ENCODE data around the gene BHLHA15.

The BHLHA15 gene

DNA sequence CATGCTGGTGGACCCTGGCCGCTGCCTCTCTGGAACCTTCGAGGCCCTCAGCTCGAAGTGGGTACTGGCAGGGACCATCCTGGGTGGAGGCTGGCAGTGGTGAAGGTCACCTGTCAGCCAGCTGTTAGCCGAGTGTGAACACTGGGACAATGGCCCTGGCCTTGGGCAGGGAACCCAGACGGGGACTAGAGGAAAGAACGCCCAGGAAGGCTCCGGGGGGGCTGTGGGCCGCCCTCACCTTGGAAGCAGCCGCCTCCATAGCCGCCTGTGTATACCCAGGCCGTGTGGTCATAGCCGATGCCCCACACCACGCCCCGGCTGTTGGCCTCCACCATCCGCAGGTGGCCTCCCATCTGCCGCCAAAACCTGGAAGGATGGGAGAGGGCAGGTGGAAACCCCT, 17.6 kb downstream of the BHLHA15 start:
- no peak for DNase-seq

DNA sequence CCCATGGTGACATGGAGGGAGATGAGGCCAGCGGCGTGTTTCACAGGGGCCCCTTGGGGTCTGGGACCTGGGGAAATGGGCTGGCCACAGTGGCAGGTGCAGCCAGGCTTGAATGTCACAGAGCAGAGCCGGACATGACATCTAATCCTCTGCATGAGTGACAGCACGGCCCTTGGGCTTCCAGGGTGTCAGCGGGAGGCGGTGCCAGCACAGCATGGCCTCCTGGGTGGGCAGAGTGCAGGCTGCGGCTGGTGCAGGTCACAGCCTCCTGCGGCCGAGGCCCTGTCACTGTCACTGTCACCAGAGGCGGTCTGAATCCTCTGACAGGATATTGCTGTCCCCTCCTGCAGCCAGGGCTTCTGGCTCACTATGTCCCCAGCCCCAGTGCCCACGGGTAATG, 18.2 kb downstream of the BHLHA15 start:
- no peak for DNase-seq

DNA sequence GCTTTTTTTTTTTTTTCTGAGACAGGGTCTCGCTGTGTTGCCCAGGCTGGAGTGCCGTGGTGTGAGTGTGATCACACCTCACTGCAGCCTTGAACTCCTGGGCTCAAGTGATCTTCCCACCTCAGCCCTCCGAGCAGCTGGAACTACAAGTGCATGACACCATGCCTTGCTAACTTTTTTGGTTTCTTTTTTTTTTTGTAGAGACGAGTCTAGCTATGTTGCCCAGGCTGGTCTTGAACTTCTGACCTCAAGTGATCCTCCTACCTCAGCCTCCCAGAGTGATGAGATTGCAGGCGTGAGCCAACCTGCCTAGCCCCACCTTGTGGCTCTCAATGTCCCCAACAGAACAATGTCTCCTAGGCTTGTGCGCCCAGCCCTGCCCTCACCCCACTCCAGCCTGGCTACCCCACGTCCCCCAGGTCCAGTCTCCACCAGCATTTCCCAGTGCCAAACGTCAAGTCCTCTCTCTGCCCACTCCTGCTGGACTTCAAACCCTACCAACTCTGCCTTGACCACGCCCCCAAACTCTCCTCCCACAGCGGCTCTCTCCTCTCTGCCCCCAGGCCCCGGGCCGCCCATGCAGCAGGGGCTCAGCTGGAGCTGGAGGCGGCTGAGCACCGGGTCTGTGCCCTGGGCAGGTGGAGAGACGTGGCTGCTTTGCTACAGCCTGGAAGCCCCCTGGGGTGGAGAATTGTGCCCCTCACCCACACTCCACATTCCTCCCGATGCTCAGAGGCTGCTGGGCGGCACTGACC, 18.9 kb downstream of the BHLHA15 start:
- no peak for DNase-seq

DNA sequence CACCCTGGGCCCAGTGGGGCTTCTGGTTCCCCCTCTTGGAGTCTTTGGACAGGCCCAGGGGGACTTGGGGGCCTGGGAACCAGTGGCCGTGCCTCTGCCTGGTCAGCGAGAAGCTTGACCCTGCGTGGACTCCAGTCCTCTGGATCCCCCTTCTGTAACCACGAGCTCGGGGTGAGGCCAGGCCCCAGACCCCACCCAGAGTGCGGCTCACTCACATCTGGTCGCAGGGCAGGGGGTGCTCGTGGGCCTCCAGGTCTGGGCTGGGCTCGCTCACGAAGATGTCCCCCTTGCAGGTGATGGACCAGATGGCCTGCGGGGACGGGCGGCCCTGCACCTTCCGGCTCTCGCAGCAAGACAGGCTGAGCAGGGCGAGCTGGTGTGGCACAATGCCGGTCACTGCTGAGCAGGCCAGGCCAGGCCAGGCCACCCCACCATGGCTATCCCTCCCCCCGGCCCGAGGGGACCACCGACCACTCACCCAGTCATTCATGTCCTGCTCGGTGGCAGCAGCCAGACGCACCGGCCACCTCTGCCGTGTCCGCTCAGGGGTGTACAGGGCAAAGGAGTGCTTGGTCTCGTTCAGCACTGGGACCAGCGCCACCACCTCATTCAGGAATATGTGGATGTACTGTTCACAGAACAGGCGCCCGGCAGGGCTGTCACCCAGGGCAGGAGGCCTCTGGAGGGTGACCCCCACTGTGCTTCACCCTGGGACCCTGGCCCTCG, 19.7 kb downstream of the BHLHA15 start:
- no peak for DNase-seq

DNA sequence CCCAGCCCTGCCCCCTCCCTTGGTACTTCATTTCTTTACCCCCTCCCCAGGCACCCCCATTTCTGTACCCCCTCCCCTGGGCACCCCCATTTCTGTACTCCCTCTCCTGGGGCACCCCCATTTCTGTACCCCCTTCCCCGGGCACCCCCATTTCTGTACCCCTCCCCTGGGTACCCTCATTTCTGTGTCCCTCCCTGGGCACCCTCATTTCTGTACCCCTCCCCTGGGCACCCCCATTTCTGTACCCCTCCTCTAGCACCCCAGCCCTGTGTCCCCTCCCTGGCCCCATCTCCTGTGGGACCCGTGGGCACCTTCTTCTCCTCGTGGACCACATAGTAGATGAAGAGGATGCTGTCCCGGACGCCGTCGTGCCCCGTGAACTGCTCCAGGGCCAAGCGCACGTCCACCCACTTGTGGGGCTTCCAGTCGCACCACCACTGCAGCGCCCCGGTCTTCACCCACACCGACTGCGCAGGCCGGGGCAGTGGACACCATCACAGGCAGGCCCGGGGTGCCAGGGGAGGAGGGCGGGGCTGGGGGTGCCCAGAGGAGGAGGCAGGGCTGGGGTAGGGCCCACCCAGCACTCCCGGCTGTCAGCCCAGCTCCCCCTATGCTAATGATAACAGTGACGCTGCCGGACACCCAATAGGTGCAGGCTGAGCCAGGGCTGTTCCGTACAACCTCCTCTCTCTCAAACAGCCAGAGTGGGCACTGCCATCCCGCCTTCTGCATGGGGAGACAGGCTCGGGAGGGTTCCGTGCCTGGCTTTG, 20.4 kb downstream of the BHLHA15 start:
- DNase-seq: no peak

DNA sequence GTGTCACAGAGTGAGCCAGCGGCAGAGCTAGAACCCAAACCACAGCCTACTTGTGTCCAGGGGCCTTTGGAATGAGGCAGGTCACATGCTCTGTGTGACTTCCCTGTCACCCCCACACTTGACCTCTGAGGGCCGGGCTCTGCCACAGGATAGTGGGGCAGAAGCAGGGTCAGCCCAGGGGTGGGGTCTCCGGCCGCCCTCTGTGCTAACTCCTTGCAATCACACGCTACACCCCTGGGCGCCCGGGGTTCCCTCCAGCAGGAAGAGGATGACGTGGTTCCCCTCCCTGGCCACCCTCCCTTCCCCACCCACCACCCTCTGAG, 21.0 kb downstream of the BHLHA15 start:
- no peak for DNase-seq

DNA sequence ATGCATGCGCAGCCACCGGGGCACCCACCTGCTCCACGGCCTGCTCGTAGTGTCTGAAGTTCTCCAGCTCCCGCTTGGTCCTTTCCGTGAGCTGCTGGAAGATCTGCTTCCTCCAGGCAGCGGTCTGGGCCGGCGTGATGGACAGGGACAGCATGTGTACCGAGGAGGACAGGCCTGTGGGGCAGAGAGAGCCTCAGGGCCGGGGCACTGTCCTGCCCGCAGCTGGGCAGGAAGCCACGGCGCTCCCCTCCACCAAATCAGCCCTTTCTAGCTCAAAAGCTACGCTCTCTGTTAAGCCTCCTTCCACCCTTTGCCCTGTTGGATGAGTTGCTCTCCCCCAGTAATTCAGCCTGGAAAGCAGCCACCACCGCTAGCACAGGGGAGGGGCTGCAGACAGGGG, 21.6 kb downstream of the BHLHA15 start:
- no peak for DNase-seq

DNA sequence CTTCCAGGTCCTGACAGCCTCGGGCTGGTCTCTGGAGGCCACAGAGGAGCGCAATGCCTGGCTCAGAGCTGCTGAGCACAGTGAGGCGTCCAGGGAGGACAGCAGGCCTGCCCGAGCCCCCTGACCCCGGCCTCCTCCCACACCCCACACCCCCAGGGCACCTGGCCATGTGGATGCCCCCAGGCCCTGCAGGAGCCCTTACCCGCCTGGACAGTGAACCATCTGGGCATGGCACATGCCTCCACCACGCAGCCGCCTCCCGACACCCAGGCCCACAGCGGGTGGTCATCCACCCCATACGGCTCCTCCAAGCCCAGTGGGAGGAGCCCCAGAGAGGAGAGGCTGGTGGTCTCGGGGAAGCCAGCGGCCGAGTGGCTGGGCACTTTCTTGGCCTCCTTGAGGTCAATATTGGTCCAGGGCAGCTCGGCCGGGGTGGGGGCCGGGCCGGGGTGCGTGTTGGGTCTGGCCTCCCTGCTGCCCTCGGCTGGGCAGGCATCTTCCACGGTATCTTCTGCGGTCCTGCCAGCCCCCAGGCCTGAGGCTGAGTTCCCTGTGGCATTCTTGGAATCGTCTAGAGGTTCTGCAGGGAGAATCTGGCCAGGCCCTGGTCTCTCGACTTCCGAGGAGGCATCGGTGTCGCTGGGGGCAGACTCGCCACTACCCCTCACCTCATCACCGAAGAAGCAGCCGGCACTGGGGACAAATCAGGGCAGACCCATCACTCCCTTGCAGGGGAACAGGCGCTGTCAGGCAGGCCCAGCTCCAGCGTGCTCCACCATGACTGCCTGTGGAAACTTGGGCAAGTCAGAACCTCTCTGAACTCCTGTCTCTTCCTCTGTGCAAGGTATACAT, 22.2 kb downstream of the BHLHA15 start:
- DNase-seq: no peak

DNA sequence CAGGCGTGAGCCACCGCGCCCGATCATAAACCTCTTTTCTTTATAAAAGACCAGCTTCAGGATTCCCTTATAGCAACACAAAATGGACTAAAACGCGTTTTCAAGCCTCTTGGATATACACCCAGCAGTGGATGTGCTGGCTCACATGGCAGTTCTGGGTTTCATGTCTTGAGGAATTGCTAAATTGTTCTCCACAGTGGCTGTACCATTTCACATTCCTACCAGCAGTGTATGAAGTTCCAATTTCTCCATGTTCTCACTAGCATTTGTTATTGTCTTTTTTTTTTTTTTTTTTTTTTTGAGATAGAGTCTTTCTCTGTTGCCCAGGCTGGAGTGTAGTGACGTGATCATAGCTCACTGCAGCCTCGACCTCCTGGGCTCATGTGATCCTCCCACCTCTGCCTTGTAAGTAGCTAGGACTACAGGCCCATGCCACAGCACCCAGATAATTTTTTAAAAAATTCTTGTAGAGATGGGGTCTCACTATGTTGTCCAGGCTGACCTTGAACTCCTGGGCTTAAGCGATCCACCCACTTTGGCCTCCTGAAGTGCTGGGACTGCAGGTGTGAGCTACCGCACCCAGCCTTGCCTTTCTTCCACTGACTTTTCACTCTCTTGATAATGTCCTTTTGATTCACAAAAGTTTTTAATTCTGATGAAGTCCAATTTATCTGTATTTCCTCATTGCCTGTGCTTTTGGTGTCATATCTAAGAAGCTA, 23.3 kb downstream of the BHLHA15 start:
- no peak for DNase-seq

DNA sequence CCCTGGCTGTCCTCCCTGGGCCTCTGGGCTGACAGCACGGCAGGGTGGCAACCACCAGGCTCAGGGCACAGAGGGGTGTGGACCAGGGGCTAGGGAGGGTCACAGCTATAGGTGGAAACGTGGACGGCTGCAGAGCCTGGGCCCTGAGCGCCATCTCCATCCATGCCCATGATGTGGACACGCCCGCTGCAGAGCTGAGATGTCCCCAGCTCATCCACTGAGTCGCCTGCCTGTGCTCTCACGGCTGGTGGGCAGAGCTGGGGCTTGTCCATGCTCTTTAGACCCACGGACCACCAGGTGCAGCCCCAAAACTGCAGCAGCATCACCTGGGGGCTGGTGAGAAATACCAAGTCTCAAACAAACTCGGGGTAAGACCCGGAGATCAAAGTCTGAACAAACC, 24.7 kb downstream of the BHLHA15 start:
- no peak for DNase-seq

DNA sequence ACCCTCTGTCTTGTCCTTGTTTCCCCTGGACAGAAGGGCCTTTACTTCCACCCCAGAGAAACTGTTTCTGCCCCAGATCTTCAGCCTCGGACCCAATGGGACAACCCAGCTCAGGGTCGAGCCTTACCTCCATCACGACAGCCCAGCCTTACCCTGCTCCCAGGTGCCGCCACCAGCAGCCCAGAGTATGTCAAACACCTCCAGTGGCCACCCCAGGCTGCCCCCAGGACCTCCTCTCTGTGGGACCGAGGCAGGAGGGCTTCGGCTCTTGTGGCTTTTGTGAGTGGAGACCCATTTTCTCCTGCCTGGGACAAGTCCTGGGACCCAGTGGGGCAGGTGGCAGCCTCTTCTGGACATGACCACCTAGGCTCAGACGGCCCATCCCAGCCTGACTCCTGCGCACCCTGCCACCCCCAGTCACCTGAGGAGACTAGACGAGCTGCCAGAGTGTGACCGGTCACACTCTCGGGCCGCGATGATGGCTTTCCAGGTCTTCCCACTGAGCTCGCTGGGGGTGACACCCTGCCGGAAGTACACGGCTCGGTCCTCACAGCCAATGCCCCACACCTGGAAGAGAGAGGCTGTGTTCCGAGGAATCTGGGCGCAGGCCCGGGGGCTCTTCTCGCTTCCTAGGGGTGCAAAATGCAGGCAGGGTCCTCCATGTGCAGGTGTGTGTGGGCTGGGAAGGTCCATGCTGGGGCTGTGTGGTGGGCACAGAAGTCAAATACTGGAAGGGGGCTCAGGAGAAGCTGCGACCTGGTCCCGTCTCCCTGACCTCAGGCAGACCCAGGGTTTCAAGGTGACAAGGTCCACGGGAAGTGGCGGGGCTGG, 25.3 kb downstream of the BHLHA15 start:
- DNase-seq: no peak

DNA sequence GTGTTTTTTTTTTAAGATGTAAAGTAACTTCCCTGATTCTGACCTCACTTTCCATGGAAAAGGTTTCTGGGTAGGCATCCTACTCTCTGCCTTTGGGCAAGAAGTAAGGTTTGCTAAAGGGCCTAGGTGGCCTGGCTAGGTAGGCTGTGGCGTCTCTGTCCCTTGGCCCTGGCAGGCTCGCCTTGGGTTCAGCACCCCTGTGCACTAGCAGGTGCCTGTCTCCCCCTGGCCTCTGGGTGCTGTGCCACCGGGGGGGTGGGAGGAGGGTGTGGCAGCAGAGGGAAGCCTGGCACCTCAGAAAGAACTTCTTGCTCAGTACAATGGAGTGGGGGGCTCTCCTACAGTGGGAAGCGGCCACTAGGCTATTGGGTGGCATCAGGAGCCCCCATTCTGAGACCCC, 26.8 kb downstream of the BHLHA15 start:
- no peak for DNase-seq

DNA sequence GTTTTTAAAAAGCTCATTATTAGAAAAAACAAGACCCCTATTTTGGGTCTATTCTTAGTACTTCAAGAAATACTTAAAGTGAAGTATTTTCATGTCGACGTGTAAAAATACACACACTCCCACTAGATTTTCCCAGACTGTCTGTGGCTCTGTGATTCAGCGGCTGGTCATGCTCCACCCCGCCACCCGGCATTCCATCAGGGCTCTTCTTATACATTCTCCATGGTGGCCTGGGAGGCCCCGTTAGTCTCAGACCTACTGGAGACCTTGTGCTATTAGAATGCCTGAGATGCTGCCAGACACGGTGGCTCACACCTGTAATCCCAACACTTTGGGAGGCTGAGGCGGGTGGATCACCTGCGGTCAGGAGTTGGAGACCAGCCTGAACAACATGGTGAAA, 27.7 kb downstream of the BHLHA15 start:
- no peak for DNase-seq

DNA sequence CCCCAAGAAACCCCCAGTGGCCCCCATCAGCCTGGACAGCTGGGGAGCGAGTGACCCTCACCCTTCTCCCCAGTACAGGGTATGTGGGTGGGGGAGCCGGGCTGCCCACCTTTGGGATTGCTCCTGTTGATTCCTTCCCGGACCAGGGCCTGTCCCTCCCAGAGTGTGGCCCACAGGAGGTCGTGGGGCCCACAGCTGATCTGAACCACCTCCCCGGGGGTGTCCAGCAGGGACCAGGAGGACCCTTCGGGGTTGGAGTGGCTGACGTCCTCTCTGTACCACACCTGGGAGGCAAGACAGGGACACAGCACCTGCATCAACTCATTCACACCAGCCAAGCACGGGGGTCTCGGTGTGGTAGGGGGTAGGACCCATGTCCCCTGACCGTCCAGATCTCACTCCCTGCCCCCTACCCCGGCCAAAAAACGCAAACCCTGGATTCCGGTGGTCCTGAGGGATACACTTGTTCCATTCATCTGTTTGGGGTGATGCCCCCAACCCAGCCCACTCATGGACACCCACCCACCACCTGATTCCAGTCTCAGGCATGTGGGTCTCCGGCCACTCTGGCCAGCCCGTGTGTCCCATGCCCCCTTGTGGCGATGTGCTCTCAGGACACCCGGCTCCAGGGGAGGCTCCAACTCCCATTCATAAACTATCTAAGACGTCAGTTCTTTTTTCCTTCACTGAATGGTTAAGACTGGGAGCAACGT, 29.9 kb downstream of the BHLHA15 start:
- DNase-seq: no peak

DNA sequence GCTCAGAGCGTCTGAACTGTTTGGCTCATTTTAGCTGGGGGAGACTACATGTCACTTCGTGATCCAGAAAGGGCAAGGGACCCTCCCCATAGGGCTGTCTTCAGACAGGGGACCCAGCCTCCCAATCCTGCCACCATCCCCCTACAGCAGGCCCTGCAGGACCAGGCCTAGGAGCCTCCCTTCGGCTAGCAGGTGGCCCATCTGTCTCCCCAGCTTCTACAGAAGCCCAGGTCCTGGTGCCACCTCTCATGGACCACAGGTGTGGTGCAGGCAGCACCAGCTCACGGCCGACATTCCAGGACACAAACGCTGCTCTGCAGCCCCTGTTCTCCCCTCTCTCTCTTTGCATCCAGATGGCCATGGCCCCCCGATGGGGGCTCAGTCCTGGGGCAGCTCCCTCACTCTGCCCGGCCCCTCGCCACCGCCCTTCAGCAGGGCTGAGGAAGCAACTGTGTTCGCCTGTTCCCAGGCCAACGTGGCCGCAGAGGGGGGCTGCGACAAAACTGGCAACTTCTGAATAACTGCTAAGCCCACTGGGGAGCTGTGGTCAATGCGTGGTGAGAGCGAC, 30.5 kb downstream of the BHLHA15 start:
- no peak for DNase-seq

DNA sequence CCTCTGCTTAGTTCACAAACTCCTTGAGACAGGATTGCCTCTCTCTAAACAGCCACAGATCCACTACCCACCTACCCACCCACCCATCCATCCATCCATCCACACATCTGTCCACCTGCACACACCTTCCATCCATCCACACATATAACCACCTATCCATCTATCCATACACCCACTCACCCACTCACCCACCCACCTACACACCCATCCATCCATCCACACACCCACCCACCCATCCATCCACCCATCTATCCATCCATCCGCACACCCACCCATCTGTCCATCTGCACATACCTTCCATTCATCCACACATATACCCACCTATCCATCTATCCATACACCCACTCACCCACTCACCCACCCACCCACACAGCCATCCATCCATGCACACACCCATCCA, 31.1 kb downstream of the BHLHA15 start:
- no peak for DNase-seq

DNA sequence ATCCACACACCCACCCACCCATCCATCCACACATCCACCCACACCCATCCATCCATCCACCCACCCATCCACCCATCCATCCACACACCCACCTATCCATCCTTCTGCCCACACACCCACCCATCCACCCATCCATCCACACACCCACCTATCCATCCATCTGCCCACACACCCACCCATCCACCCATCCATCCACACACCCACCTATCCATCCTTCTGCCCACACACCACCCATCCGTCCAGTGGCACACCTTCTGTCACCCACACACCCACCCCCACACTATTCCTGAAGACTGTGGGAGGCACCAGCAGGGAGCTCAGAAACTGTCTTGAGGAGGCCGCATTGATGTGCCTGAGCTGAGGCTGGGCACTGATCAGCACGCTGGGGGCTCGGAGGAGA, 31.7 kb downstream of the BHLHA15 start:
- no peak for DNase-seq

DNA sequence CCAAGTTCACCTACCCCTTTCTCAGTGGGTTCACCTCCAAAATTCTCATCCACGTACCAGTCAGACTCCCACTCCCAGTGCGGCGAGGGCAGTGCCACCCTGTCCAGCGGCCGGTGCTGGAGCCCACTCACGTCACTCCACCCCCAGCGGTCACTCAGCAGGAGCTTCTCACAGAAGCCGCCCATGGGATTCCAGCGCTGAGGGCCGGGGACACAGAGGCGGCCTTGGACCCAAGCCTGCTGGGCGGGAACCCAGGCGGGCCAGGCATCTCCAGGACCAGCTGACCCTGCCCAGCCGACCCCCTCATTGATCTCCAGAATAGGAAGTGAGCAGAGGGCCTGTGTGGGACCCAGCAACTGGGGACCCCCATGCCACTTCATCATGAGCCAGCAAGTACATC, 33.6 kb downstream of the BHLHA15 start:
- DNase-seq: no peak

DNA sequence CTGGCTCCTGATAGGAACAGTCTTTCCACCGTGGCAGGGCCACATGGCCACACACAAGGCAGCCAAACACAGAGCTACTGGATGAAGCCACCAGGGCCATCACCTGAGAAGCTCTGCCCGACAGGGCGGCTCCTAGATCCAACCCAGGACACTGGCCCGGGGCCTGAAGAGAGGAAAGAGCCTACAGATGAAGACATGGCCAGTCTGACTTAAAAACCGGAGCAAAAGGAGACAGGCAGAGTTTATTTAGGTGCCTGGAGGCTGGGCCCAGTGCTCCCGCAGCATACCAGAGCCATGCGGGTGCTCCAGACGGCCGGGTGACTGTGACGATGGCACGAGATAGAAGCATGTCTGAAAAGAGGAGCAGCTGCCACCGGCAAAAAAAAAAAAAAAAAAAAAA, 36.9 kb downstream of the BHLHA15 start:
- no peak for DNase-seq

DNA sequence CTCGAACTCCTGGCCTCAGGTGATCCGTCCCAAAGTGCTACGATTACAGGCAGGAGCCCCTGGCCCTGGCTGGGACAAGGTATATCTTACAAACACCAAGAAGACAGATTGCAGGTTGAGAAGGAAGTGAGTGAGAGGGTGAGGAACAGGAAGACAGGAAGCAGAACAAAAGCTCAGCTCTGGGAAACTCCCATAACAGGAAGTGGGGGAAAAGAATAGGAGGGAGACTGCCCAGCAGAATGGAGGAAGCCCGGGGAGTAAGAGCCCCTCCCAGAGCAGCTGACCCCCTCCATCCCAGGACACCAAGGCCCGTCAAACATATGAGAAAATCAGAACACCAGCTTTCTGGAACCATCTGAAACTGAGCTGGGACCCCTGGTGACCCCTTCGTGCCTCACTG, 37.9 kb downstream of the BHLHA15 start:
- DNase-seq: no peak
